Bone marrow (tissue), 2 donors: ENCODE measurements around the gene TCF23.
"Not testable (repeated sequence)": the region's sequence is repeated elsewhere in the genome, so short reads cannot be mapped to it uniquely, and the experiment has no call there.

Experiments used
- DNase-seq, 2 donors: peaks; one replicate each; lab custom pipeline; 2025; lab: John Stamatoyannopoulos, UW

TCF23 gene

GRCh38 chr2:27148801-27149439 is at the start of gene TCF23:
TCF23 (plus strand) TSS chr2:27149004; CDS start chr2:27149134, 130 bp downstream.
- DNase-seq: no peak

GRCh38 chr2:27099334-27099955 is 49.4 kb upstream of the TCF23 start:
- DNase-seq: no peak

- DNase-seq: no peak
These were observed 48.8 kb upstream of the TCF23 start for GRCh38 chr2:27100036-27100435.

- no peak for DNase-seq
These were observed 46.5 kb upstream of the TCF23 start for GRCh38 chr2:27102329-27102728.

- no peak for DNase-seq
These were observed 42.8 kb upstream of the TCF23 start for GRCh38 chr2:27105981-27106380.

- no peak for DNase-seq
These were observed 40.6 kb upstream of the TCF23 start for GRCh38 chr2:27108221-27108620.

- no peak for DNase-seq
These were observed 39.7 kb upstream of the TCF23 start for GRCh38 chr2:27109083-27109482.

- not testable (repeated sequence) for DNase-seq
These were observed 38.0 kb upstream of the TCF23 start for GRCh38 chr2:27110603-27111352.

- not testable (repeated sequence) for DNase-seq
These were observed 37.3 kb upstream of the TCF23 start for GRCh38 chr2:27111392-27112078.

- no peak for DNase-seq
These were observed 33.3 kb upstream of the TCF23 start for GRCh38 chr2:27115519-27115918.

GRCh38 chr2:27117995-27118524 is 30.7 kb upstream of the TCF23 start:
- no peak for DNase-seq

- DNase-seq: no peak
These were observed 30.1 kb upstream of the TCF23 start, which contains the start of gene CGREF1 for GRCh38 chr2:27118525-27119329. CGREF1 (minus strand) TSS chr2:27119128; CDS start chr2:27104366, 14,762 bp downstream.

- DNase-seq: not testable (repeated sequence)
These were observed 29.5 kb upstream of the TCF23 start for GRCh38 chr2:27119330-27119670.

- no peak for DNase-seq
These were observed 26.9 kb upstream of the TCF23 start for GRCh38 chr2:27121906-27122305.

GRCh38 chr2:27122791-27123190 is 26.0 kb upstream of the TCF23 start:
- no peak for DNase-seq

- DNase-seq: peak; percentile 11 to 55
These were observed 25.3 kb upstream of the TCF23 start, which contains the start of gene ABHD1 for GRCh38 chr2:27123302-27124150. ABHD1 (plus strand) TSS chr2:27123815; CDS start chr2:27123949, 134 bp downstream.

GRCh38 chr2:27125104-27125503 is 23.7 kb upstream of the TCF23 start:
- no peak for DNase-seq

- DNase-seq: no peak
These were observed 22.5 kb upstream of the TCF23 start for GRCh38 chr2:27126252-27126710.

GRCh38 chr2:27127883-27128667 is 20.7 kb upstream of the TCF23 start:
- DNase-seq: no peak
